CD4-positive, alpha-beta T cell (primary cell): ENCODE measurements around the gene MRPS24. TPM values are rescaled to one million over a fixed set of nuclear protein-coding genes. Genes with fewer than 3 reads are reported as not detected.
A peak's percentile ranks its signal among the peaks of the same experiment; 100 is the strongest.

ENCODE experiments used
- ATAC-seq: fragments of 200-7000 bp; cut with Tn5 transposase; one replicate; pipeline ENCODE4 v1.10.0; 2022; ENCODE audit warnings: mild to moderate bottlenecking; ENCODE audit not compliant: poor library complexity
- CTCF ChIA-PET: fragments of 350-600 bp; sonication (Branson Sonifier 250); formaldehyde crosslinking; loops from one replicate; lab custom pipeline; 2021; ENCODE audit warnings: antibody characterized with exemption, inconsistent platforms; lab: Charles Lee
- POLR2A ChIA-PET: fragments of 350-600 bp; sonication (Branson Sonifier 250); formaldehyde crosslinking; loops from one replicate; lab custom pipeline; 2021; ENCODE audit warnings: antibody characterized with exemption, inconsistent platforms; lab: Charles Lee
- DNase-seq, 14 experiments: peaks; one replicate each; pipeline ENCODE4 v3.0.0-alpha.2; 2013 to 2020; ENCODE audit warnings: mixed read lengths in 2 of 14
- H3K27ac ChIP-seq, 2 donors: one replicate each; pipeline versions ENCODE4 v1.5.1 to v1.7.0; 2013; ENCODE audit warnings: low read length in 2 of 2, low read depth in 1 of 2, mild to moderate bottlenecking in 1 of 2
- H3K27me3 ChIP-seq, 2 experiments: 1 replicate in 1 of 2; 2 replicates in 1 of 2; pipeline versions ENCODE4 v1.6.1 to v1.7.0; 2013; ENCODE audit warnings: low read length in 2 of 2, control low read depth in 1 of 2, mild to moderate bottlenecking in 1 of 2, moderate library complexity in 1 of 2; ENCODE audit not compliant: insufficient read depth in 2 of 2, control insufficient read depth in 1 of 2
- H3K36me3 ChIP-seq: one replicate; pipeline ENCODE4 v1.6.1; 2013; ENCODE audit warnings: low read length, control low read depth; ENCODE audit not compliant: insufficient read depth
- H3K4me1 ChIP-seq: one replicate; pipeline ENCODE4 v1.6.1; 2013; ENCODE audit warnings: low read length, control low read depth; ENCODE audit not compliant: insufficient read depth
- H3K4me3 ChIP-seq: one replicate; pipeline ENCODE4 v1.5.1; 2013; ENCODE audit warnings: mild to moderate bottlenecking, low read length, moderate library complexity
- H3K9me3 ChIP-seq, 2 experiments: 1 replicate in 1 of 2; 2 replicates in 1 of 2; pipeline versions ENCODE4 v1.6.1 to v1.7.0; 2013; ENCODE audit warnings: low read length in 2 of 2, mild to moderate bottlenecking in 2 of 2, control low read depth in 1 of 2, moderate library complexity in 1 of 2; ENCODE audit not compliant: control insufficient read depth in 1 of 2, insufficient read depth in 1 of 2
- H3K27ac Mint-ChIP-seq: one replicate; pipeline ENCODE4 v1.8.0; 2020; ENCODE audit warnings: mixed read lengths
- H3K27me3 Mint-ChIP-seq: one replicate; pipeline ENCODE4 v1.8.0; 2021; ENCODE audit warnings: mixed read lengths
- H3K36me3 Mint-ChIP-seq: one replicate; pipeline ENCODE4 v1.8.0; 2021; ENCODE audit warnings: low read depth, mixed read lengths
- H3K4me1 Mint-ChIP-seq: one replicate; pipeline ENCODE4 v1.8.0; 2021; ENCODE audit warnings: low read depth, mixed read lengths
- H3K4me3 Mint-ChIP-seq: one replicate; pipeline ENCODE4 v1.8.0; 2020; ENCODE audit warnings: mild to moderate bottlenecking, mixed read lengths
- H3K9me3 Mint-ChIP-seq: one replicate; pipeline ENCODE4 v1.8.0; 2020; ENCODE audit warnings: mixed read lengths
- intact Hi-C, 2 experiments: fragments of 100-400 bp; cut with DNase I in 1 of 2; cut with micrococcal nuclease in 1 of 2; formaldehyde crosslinking; loops; one replicate each; pipeline versions ENCODE4 v1.15.1 to v1.9.0; 2023 to 2025; cut with DNase I, micrococcal nuclease
- total RNA-seq, 174 experiments: library from RNA in 2 of 174; stranded (reverse) in 2 of 174; gene quantifications; one replicate each; pipeline ENCODE4 v1.2.3 and lab custom pipeline; 2021 to 2026
- TF ChIP-seq, protein P1 (sequence below): fragments of 200-600 bp; IDR thresholded peaks from one replicate; pipeline ENCODE4 v1.8.0; 2022; ENCODE audit warnings: antibody characterized with exemption, mild to moderate bottlenecking

The MRPS24 gene
- total RNA-seq, 2 experiments from 2014 or later = 63.1 to 69.7 TPM

DNA sequence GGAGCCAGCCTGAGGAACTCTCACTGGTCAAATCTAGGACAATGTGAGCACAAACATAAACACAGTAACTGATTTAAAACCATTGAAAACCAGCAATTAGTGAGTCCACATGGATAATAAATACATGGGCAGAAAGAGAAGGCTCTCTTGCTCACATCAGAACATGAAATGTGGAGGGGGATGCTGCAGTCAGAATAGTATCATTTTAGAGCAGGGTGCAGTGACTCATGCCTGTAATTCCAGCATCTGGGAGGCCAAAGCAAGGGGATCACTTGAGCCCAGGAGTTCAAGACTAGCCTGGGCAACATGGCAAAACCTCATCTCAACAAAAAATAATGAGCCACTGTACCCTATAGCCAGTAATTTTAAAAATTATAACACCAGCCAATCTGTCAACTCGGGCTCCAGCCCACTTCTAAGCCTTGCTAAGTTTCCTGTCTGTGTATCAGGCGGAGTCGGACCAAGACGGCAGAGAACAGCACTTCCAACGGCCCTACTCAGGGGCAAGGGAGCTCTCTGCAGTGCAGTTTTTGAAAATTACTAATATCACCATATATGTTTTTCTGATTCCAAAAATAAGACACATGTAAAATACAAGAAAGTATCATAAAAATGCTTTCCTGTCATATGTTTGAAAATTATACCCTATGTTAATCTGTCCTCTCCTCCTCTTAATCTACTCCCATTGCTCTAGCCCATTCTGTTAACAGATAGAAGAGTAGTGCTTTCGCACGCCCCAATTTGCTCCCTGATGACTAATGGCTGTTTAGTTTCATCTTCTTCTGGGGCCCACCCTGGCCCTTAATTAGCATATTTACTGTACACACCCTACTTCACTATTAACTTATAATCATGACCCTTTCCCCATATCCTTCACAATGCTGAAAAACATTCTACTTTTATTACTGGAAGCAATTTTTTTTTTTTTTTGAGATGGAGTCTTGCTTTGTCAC is 20.0 kb upstream of the MRPS24 start:
- TF ChIP-seq, protein P1, sequence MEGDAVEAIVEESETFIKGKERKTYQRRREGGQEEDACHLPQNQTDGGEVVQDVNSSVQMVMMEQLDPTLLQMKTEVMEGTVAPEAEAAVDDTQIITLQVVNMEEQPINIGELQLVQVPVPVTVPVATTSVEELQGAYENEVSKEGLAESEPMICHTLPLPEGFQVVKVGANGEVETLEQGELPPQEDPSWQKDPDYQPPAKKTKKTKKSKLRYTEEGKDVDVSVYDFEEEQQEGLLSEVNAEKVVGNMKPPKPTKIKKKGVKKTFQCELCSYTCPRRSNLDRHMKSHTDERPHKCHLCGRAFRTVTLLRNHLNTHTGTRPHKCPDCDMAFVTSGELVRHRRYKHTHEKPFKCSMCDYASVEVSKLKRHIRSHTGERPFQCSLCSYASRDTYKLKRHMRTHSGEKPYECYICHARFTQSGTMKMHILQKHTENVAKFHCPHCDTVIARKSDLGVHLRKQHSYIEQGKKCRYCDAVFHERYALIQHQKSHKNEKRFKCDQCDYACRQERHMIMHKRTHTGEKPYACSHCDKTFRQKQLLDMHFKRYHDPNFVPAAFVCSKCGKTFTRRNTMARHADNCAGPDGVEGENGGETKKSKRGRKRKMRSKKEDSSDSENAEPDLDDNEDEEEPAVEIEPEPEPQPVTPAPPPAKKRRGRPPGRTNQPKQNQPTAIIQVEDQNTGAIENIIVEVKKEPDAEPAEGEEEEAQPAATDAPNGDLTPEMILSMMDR = no peak
- no peak overlapping the region for H3K4me3 Mint-ChIP-seq
- peak overlapping the region; percentile 1 for H3K27ac Mint-ChIP-seq

GRCh38 chr7:43884617-43885016 is 15.3 kb upstream of the MRPS24 start:
- DNase-seq (no peak), ATAC-seq (no peak)
- TF ChIP-seq, protein P1 = no peak
- Mint-ChIP-seq H3K27ac (no peak overlapping the region), H3K4me3 (no peak overlapping the region), H3K9me3 (no peaks in the 10 kb centered on the region), H3K27me3 (no peaks in the 10 kb centered on the region), H3K36me3 (peaks cover 61% of the 10 kb centered on the region), H3K4me1 (peaks cover 12% of the 10 kb centered on the region)
- POLR2A ChIA-PET = interaction anchor here (1.6 kb wide), 1 partner anchor 15 kb away, joined by 6 read pairs; the partner anchor contains the start of gene MRPS24
- H3K9me3 ChIP-seq = no peaks in the 10 kb centered on the region
- no peak overlapping the region for H3K4me3 ChIP-seq
- H3K4me1 ChIP-seq = no peaks in the 10 kb centered on the region
- H3K27ac ChIP-seq = no peak overlapping the region
- H3K36me3 ChIP-seq = peaks cover 45% of the 10 kb centered on the region
- intact Hi-C loops = no loop called here
- no peaks in the 10 kb centered on the region for H3K27me3 ChIP-seq
- CTCF ChIA-PET = no interaction called here

More for the DNA sequence above, 20.0 kb upstream of the MRPS24 start:
- Histone ChIP-seq H3K9me3 (no peaks in the 10 kb centered on the region), H3K4me3 (no peak overlapping the region), H3K27me3 (no peaks in the 10 kb centered on the region), H3K27ac (no peak overlapping the region), H3K4me1 (peaks cover 14% of the 10 kb centered on the region), H3K36me3 (peaks cover 13% of the 10 kb centered on the region)
- CTCF ChIA-PET = no interaction called here
- DNase-seq = no peak
- intact Hi-C loops = no loop called here
- peaks cover 48% of the 10 kb centered on the region for H3K4me1 Mint-ChIP-seq
- H3K9me3 Mint-ChIP-seq = no peaks in the 10 kb centered on the region
- H3K27me3 Mint-ChIP-seq = no peaks in the 10 kb centered on the region
- ATAC-seq = no peak
- H3K36me3 Mint-ChIP-seq = peaks cover 39% of the 10 kb centered on the region
- POLR2A ChIA-PET = no interaction called here

DNA sequence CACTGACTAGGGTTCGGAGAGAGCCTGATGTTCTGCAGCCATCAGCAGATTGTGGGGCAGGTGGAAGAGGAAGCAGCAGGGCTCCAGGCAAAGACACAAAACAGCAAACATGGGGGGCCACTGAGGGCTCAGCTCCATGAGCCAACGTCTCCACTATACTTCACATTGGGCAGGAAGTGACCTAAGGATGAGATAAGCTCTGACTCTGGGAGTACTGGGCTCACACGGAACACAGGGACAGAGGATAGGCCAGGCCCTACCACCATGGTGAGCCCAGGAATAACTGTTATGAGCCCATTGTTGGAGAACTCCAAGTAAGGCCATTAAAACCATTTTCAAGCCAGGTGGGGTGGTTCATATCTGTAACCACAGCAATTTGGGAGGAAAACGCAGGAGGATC is 14.9 kb upstream of the MRPS24 start:
- POLR2A ChIA-PET = interaction anchor here (1.6 kb wide), 1 partner anchor 15 kb away, joined by 6 read pairs; the partner anchor contains the start of gene MRPS24
- H3K27me3 ChIP-seq = no peaks in the 10 kb centered on the region
- H3K27ac ChIP-seq = no peak overlapping the region
- no peaks in the 10 kb centered on the region for H3K4me1 ChIP-seq
- intact Hi-C loops = no loop called here
- no peaks in the 10 kb centered on the region for H3K9me3 ChIP-seq
- Mint-ChIP-seq H3K9me3 (no peaks in the 10 kb centered on the region), H3K27me3 (no peaks in the 10 kb centered on the region), H3K4me1 (peaks cover 8% of the 10 kb centered on the region), H3K4me3 (no peak overlapping the region), H3K27ac (no peak overlapping the region), H3K36me3 (peaks cover 63% of the 10 kb centered on the region)
- CTCF ChIA-PET = no interaction called here
- H3K4me3 ChIP-seq = no peak overlapping the region
- H3K36me3 ChIP-seq = peaks cover 49% of the 10 kb centered on the region
- DNase-seq = no peak
- TF ChIP-seq, protein P1 = no peak
- ATAC-seq = no peak
